ENCODE results near the gene KHK. TPM values are rescaled to one million over a fixed set of nuclear protein-coding genes. Genes with fewer than 3 reads are reported as not detected.

The KHK gene
- total RNA-seq, 1 donor from 2014 or later, result 2.6 TPM

DNA sequence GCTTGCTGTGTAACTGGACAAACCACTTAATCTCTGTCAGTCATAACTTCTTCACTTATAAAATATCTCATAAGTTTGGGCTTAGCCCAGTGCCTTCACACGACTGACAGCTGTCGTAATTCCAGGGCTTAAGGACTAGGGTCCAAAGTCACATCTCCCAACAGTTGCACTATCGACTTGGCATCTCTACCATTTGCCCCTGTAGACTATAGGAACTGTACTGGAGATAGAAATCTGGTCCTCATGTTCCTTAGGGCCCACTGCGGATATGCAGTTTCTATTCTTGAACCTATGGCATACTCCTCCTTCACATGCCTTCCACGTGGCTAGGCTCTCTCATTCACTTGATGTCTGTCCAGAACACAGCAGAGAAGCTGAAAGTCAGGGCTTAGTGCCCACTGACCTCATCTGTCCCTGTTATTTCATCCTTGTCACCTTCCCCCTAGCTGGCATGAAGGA lies 39.7 kb downstream of the KHK start:
- DNase-seq (ENCODE audit: low spot score), result no peak

- DNase-seq (ENCODE audit: low spot score), result no peak
These were observed 41.5 kb downstream of the KHK start for GRCh38 chr2:27127883-27128667.

GRCh38 chr2:27128668-27129571 lies 42.3 kb downstream of the KHK start:
- no peak for DNase-seq (ENCODE audit: low spot score)

DNA sequence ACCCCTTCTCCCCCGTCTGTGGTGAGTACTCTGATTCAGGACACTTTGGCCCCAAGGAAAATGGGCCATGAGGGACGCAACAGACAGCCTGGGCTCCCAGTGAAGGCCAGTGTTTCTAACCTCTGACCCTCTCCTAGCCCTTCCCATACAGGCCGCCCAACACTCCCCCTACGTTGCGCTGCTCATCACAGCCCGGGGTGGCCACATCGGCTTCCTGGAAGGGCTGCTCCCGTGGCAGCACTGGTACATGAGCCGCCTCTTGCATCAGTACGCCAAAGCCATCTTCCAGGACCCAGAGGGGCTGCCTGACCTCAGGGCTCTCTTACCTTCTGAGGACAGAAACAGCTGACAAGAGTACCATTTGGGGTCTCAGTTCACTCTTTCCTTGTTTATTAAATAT lies 43.8 kb downstream of the KHK start:
- no peak for DNase-seq (ENCODE audit: low spot score)

DNA sequence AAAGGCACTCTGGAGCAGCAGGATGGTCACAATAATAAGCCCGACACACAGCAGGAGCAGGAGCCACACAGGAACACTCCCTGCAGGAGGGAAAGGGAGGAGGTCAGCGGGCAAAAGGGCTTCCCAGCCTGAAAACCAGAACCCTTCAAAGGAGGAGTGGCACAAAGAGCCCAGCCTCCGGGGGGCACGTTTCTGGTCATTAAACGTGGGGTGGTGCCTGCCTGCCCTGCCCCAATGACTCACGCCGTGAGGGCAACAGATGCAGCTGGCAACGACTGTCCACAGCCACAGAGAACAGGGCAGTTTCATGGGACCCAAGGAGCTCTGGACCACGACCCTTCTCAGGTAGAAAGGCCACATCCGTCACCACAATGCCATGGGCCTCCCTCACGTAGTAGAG lies 44.9 kb downstream of the KHK start:
- DNase-seq (ENCODE audit: low spot score), result no peak

GRCh38 chr2:27133195-27133875 lies 46.8 kb downstream of the KHK start:
- DNase-seq (ENCODE audit: low spot score), result no peak

DNA sequence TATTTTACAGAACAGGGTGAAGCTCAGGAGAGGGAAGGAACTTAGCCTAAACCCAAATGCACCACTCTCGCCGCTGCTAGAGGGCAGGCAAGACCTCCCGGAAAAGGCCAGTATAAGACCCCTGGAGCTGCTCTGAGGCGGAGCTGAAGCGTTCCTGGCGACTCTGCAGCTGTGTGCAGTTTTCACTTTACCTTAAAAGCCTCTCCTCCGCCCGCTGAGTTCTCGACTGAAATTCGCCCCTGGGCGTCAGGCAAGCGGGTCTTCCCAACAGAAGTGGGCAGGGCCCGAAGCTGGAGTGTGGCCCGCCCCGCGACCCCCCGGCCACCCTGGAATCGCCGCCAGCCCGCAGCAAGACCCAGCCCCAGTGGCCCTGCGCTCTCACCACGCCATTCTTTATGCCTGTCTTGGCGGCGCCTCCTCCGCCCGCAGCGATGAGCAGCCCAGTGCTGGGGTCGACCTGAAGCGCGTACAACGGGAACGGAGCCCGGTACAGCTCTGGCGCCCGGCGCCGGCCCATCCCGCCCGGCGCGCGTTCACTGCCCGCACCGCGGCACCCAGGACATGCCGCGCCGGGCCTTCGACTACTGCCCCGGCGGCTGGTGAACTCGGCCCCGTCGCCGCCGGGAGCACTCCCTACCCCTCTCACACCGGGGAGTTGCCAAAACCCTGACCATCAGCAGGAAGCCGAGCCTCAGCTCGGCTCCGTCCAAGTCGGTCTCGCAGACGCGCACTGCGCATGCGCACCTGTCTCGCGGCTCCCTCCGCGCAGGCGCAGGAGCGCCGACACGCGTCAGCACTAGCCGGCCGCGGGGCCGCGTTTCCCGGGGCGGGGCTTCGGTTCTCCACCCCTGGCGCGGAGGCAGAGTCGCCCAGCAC lies 47.6 kb downstream of the KHK start, which contains the start of gene PREB:
Gene PREB (minus strand): TSS at position 732 of the 876 bp plus-strand sequence. CDS start 215 bp downstream, at position 517.
- peak; percentile 97 for DNase-seq (ENCODE audit: low spot score)

- no peak for DNase-seq (ENCODE audit: low spot score)
These were observed 48.4 kb downstream of the KHK start for GRCh38 chr2:27134781-27135477.

- DNase-seq (ENCODE audit: low spot score), result no peak
These were observed 48.9 kb downstream of the KHK start for GRCh38 chr2:27135478-27135955.

- DNase-seq (ENCODE audit: low spot score), result no peak
These were observed 50.2 kb downstream of the KHK start for GRCh38 chr2:27136751-27137150.

GRCh38 chr2:27137322-27137935 lies 50.9 kb downstream of the KHK start:
- no peak for DNase-seq (ENCODE audit: low spot score)

- DNase-seq (ENCODE audit: low spot score), result no peak
These were observed 51.5 kb downstream of the KHK start for GRCh38 chr2:27138111-27138510.

DNA sequence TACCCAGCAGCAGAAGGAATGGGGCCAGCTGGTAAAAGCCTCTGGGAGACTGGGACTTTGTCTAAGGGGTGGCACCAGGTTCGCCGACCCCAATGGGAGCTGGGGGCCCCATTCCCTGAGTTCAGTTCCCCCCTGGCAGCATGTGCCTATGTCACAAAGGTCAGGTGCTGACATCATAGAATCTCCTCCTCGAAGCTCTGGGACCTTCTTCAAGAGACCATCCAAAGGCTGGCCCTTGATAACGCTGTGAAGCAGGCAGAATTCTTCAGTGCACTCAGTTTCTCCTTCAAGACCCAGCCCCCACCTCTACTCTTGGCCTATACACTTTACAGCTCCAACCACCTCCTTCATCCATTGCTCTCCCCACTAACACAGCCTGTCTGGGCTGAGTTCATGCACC lies 52.7 kb downstream of the KHK start, which contains the start of gene PRR30:
Gene PRR30 (minus strand): TSS at position 101 of the 400 bp plus-strand sequence. CDS start 1,081 bp downstream, outside the sequence.
- no peak for DNase-seq (ENCODE audit: low spot score)

DNA sequence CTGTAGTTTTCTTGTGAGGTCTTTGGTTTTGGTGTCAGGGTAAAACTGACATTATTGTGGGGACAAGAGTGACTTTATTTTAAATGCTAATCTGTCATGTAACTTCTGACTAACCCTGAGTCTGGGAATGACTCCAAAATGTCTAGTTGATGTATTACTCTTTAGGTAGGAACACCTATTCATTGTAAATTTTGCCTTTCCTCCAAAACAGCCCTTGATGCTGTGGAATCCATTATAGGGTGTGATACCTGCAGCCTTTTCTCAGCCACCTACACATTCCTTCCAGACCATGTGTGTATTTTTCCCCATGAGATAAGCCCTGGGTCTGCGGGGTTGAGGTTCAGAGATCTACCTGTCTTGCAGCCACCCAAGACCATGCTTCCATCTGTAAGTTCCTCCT lies 56.7 kb downstream of the KHK start:
- no peak for DNase-seq (ENCODE audit: low spot score)

- no peak for DNase-seq (ENCODE audit: low spot score)
These were observed 59.1 kb downstream of the KHK start for GRCh38 chr2:27145682-27146081.

DNA sequence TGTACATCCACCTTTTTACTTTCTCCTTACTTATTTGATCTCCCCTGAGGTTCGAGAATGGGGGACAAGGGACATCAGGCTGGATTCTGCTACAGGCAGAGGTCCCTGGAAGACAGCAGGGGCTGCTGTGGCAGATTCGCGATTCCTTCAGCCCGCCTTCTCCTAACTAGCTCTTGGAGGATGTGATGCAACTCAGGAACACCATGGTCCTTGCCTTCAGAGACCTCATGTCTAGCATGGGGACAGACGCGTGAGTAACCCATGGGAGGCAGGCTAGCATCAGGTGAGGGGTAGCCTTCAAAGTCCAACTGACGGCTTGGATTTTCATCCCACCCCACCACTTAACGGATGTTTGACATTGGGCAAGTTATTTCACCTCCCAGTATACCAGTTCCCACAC lies 61.4 kb downstream of the KHK start:
- no peak for DNase-seq (ENCODE audit: low spot score)

DNA sequence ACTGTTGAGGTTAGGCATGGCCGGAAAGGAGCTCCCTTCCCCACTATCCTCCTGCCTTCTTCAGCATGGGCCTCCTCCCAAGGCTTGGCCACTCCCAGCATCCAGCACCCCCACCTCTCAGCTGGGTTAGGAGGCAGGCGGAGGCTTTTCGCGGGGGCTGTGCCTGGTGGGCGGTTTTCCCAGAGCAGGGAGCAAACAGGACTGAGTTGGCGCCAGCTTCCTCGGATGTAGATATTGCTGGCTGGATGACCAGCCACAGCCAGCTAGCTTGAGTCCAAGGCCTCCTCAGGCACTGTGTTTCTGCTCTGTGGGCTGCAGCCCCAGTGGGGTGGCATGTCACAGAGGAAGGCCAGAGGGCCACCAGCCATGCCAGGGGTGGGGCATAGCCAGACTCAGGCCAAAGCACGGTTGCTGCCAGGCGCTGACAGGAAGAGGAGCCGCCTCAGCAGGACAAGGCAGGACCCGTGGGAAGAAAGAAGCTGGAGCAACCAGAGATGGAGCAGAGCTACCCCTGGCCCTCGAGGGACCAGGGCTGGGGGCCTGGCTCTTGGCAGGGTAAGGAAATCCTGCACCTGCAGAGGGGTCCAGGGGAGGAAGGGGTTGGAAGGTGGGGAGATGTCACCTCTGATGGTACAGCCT lies 62.3 kb downstream of the KHK start, which contains the start of gene TCF23:
Gene TCF23 (plus strand): TSS at position 204 of the 639 bp plus-strand sequence. CDS start 130 bp downstream, at position 334.
- DNase-seq (ENCODE audit: low spot score), result no peak

DNA sequence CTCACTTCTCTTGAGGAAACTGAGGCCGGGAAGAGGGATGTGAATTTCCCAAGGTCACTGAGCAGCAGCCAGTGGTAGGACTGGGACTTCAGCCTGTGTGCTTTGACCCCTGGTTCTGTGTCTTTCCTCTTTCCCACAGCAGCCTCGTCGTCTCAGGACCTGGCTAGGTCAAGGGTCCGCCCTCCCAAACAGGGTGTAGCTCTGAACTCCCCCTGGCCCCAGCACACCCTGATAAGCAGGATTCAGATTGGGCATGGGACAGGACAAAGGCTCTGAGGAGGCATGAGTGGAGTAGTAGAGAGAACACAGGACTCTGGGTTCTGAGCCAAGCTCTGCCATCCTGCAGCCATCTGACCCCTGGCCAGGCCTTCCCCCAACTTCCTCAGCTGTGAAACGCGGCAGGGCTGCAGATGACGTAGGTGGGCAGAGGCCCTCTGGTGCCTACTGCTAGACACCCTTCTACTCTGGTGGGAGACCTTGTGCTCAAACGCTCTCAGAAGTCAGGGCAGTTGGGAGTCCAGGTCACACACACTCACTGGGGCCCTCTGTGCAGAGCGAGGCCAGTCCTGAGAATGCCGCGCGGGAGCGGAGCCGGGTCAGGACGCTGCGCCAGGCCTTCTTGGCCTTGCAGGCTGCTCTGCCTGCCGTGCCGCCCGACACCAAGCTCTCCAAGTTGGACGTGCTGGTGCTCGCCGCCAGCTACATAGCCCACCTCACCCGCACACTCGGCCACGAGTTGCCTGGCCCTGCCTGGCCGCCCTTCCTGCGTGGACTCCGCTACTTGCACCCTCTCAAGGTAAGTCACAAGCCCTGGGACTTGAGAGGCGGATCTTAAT lies 63.2 kb downstream of the KHK start:
- no peak for DNase-seq (ENCODE audit: low spot score)
